Activated naive CD4-positive, alpha-beta T cell treated with anti-CD3 and anti-CD28 coated beads for 36 hours (primary cell): ENCODE measurements around the gene MRPS31. TPM values are rescaled to one million over a fixed set of nuclear protein-coding genes. Genes with fewer than 3 reads are reported as not detected.

Experiments used
- CTCF ChIA-PET: fragments of 350-600 bp; sonication (Branson Sonifier 250); formaldehyde crosslinking; loops from one replicate; lab custom pipeline; 2021; ENCODE audit warnings: antibody characterized with exemption; lab: Charles Lee
- DNase-seq: peaks from one replicate; pipeline ENCODE4 v3.0.0-alpha.2; 2020
- H3K27ac Mint-ChIP-seq: one replicate; pipeline ENCODE4 v1.8.0; 2021; ENCODE audit warnings: mild to moderate bottlenecking, mixed read lengths
- H3K27me3 Mint-ChIP-seq: one replicate; pipeline ENCODE4 v1.8.0; 2021; ENCODE audit warnings: low read depth, mixed read lengths
- H3K36me3 Mint-ChIP-seq: one replicate; pipeline ENCODE4 v1.8.0; 2021; ENCODE audit warnings: low read depth, mixed read lengths
- H3K4me1 Mint-ChIP-seq: one replicate; pipeline ENCODE4 v1.8.0; 2021; ENCODE audit warnings: low read depth, mixed read lengths
- H3K4me3 Mint-ChIP-seq: one replicate; pipeline ENCODE4 v1.8.0; 2021; ENCODE audit warnings: mild to moderate bottlenecking, moderate library complexity, mixed read lengths
- H3K9me3 Mint-ChIP-seq: one replicate; pipeline ENCODE4 v1.8.0; 2021; ENCODE audit warnings: mixed read lengths
- intact Hi-C: fragments of 100-400 bp; cut with micrococcal nuclease; formaldehyde crosslinking; loops from one replicate; pipeline ENCODE4 v1.15.1; 2023
- total RNA-seq, 2 experiments: library from RNA; stranded (reverse); gene quantifications; one replicate each; pipeline ENCODE4 v1.2.3, GENCODE V29; 2021

MRPS31 gene
- total RNA-seq, result 10 to 100 TPM; 28.4 to 28.8 TPM

GRCh38 chr13:40770934-40771618 is at the start of gene MRPS31:
MRPS31 (minus strand) TSS chr13:40771190; CDS start chr13:40771136, 54 bp downstream.
- intact Hi-C loops, result loop anchor here (1.0 to 10.0 kb wide), 7 partner anchors 18 to 1734 kb away; partner anchors contain the start of genes KBTBD6, NHLRC3, PROSER1 and SLC25A15
- Mint-ChIP-seq H3K9me3 (no peaks in the 10 kb centered on the region), H3K36me3 (peaks cover 3% of the 10 kb centered on the region), H3K27ac (peak within 1 kb of the TSS; percentile 95), H3K27me3 (no peaks in the 10 kb centered on the region), H3K4me3 (peak within 1 kb of the TSS; percentile 98), H3K4me1 (peaks cover 33% of the 10 kb centered on the region)
- CTCF ChIA-PET, result interaction anchor here (0.7 kb wide), 1 partner anchor 19 kb away, joined by 6 read pairs; no protein-coding TSS in a partner anchor
- DNase-seq, result peak; percentile 95

GRCh38 chr13:40819797-40820315 is 48.9 kb upstream of the MRPS31 start:
- no peak overlapping the region for H3K4me3 Mint-ChIP-seq
- intact Hi-C loops, result no loop called here
- no peak for DNase-seq
- H3K4me1 Mint-ChIP-seq, result peaks cover 15% of the 10 kb centered on the region
- CTCF ChIA-PET, result interaction anchor here (1.1 kb wide), 1 partner anchor 235 kb away, joined by 3 read pairs; no protein-coding TSS in a partner anchor
- peaks cover 13% of the 10 kb centered on the region for H3K9me3 Mint-ChIP-seq
- no peak overlapping the region for H3K27ac Mint-ChIP-seq
- peaks cover 16% of the 10 kb centered on the region for H3K36me3 Mint-ChIP-seq
- H3K27me3 Mint-ChIP-seq, result no peaks in the 10 kb centered on the region

- intact Hi-C loops, result no loop called here
- no peaks in the 10 kb centered on the region for H3K27me3 Mint-ChIP-seq
- DNase-seq, result no peak
- H3K4me1 Mint-ChIP-seq, result peaks cover 15% of the 10 kb centered on the region
- peaks cover 23% of the 10 kb centered on the region for H3K36me3 Mint-ChIP-seq
- H3K27ac Mint-ChIP-seq, result no peak overlapping the region
- H3K4me3 Mint-ChIP-seq, result no peak overlapping the region
- H3K9me3 Mint-ChIP-seq, result peaks cover 13% of the 10 kb centered on the region
- CTCF ChIA-PET, result no interaction called here
Observed at GRCh38 chr13:40818926-40819325, 47.9 kb upstream of the MRPS31 start.

- CTCF ChIA-PET, result interaction anchor here (0.8 to 1.5 kb wide), 5 partner anchors 9 to 204 kb away, joined by 3 to 6 read pairs (median 3); partner anchors contain the start of gene ELF1
- DNase-seq, result no peak
- peaks cover 13% of the 10 kb centered on the region for H3K9me3 Mint-ChIP-seq
- H3K27ac Mint-ChIP-seq, result no peak overlapping the region
- H3K4me3 Mint-ChIP-seq, result no peak overlapping the region
- H3K36me3 Mint-ChIP-seq, result peaks cover 29% of the 10 kb centered on the region
- H3K4me1 Mint-ChIP-seq, result peaks cover 8% of the 10 kb centered on the region
- H3K27me3 Mint-ChIP-seq, result no peaks in the 10 kb centered on the region
- intact Hi-C loops, result loop anchor here (1.0 kb wide), 1 partner anchor 38 kb away; no protein-coding TSS in a partner anchor
Observed at GRCh38 chr13:40814803-40815202, 43.8 kb upstream of the MRPS31 start.

- H3K27me3 Mint-ChIP-seq, result no peaks in the 10 kb centered on the region
- peaks cover 37% of the 10 kb centered on the region for H3K36me3 Mint-ChIP-seq
- intact Hi-C loops, result loop anchor here (1.0 kb wide), 1 partner anchor 37 kb away; no protein-coding TSS in a partner anchor
- peaks cover 13% of the 10 kb centered on the region for H3K9me3 Mint-ChIP-seq
- H3K27ac Mint-ChIP-seq, result no peak overlapping the region
- H3K4me1 Mint-ChIP-seq, result no peaks in the 10 kb centered on the region
- H3K4me3 Mint-ChIP-seq, result no peak overlapping the region
- CTCF ChIA-PET, result interaction anchor here (0.5 to 1.5 kb wide), 7 partner anchors 9 to 234 kb away, joined by 3 to 6 read pairs (median 3); no protein-coding TSS in a partner anchor
- DNase-seq, result no peak
Observed at GRCh38 chr13:40813667-40814454, 42.9 kb upstream of the MRPS31 start.

- CTCF ChIA-PET, result interaction anchor here (1.0 to 1.2 kb wide), 2 partner anchors 8 to 107 kb away, joined by 3 to 4 read pairs; no protein-coding TSS in a partner anchor
- no peak overlapping the region for H3K4me3 Mint-ChIP-seq
- peaks cover 39% of the 10 kb centered on the region for H3K36me3 Mint-ChIP-seq
- DNase-seq, result no peak
- no peak overlapping the region for H3K27ac Mint-ChIP-seq
- no peaks in the 10 kb centered on the region for H3K4me1 Mint-ChIP-seq
- intact Hi-C loops, result no loop called here
- H3K27me3 Mint-ChIP-seq, result no peaks in the 10 kb centered on the region
- H3K9me3 Mint-ChIP-seq, result peaks cover 13% of the 10 kb centered on the region
Observed at GRCh38 chr13:40812724-40813445, 41.9 kb upstream of the MRPS31 start.

- Mint-ChIP-seq H3K27me3 (no peaks in the 10 kb centered on the region), H3K36me3 (peaks cover 36% of the 10 kb centered on the region), H3K9me3 (peaks cover 10% of the 10 kb centered on the region), H3K4me3 (no peak overlapping the region), H3K4me1 (no peaks in the 10 kb centered on the region), H3K27ac (no peak overlapping the region)
- intact Hi-C loops, result no loop called here
- DNase-seq, result no peak
- CTCF ChIA-PET, result interaction anchor here (0.7 kb wide), 1 partner anchor 128 kb away, joined by 3 read pairs; no protein-coding TSS in a partner anchor
Observed at GRCh38 chr13:40812102-40812501, 41.1 kb upstream of the MRPS31 start.

- CTCF ChIA-PET, result interaction anchor here (0.7 kb wide), 1 partner anchor 73 kb away, joined by 3 read pairs; no protein-coding TSS in a partner anchor
- H3K27me3 Mint-ChIP-seq, result no peaks in the 10 kb centered on the region
- intact Hi-C loops, result no loop called here
- no peaks in the 10 kb centered on the region for H3K9me3 Mint-ChIP-seq
- no peaks in the 10 kb centered on the region for H3K4me1 Mint-ChIP-seq
- H3K4me3 Mint-ChIP-seq, result no peak overlapping the region
- peaks cover 29% of the 10 kb centered on the region for H3K36me3 Mint-ChIP-seq
- no peak for DNase-seq
- no peak overlapping the region for H3K27ac Mint-ChIP-seq
Observed at GRCh38 chr13:40809471-40809870, 38.5 kb upstream of the MRPS31 start.

GRCh38 chr13:40806241-40806640 is 35.3 kb upstream of the MRPS31 start:
- H3K27ac Mint-ChIP-seq, result no peak overlapping the region
- H3K9me3 Mint-ChIP-seq, result no peaks in the 10 kb centered on the region
- CTCF ChIA-PET, result interaction anchor here (1.5 kb wide), 1 partner anchor 9 kb away, joined by 5 read pairs; no protein-coding TSS in a partner anchor
- no peak for DNase-seq
- H3K4me3 Mint-ChIP-seq, result no peak overlapping the region
- H3K4me1 Mint-ChIP-seq, result no peaks in the 10 kb centered on the region
- intact Hi-C loops, result no loop called here
- no peaks in the 10 kb centered on the region for H3K27me3 Mint-ChIP-seq
- H3K36me3 Mint-ChIP-seq, result peaks cover 31% of the 10 kb centered on the region

GRCh38 chr13:40803316-40803715 is 32.3 kb upstream of the MRPS31 start:
- Mint-ChIP-seq H3K36me3 (peaks cover 30% of the 10 kb centered on the region), H3K4me3 (no peak overlapping the region), H3K27ac (no peak overlapping the region), H3K4me1 (peaks cover 7% of the 10 kb centered on the region), H3K27me3 (no peaks in the 10 kb centered on the region), H3K9me3 (no peaks in the 10 kb centered on the region)
- no peak for DNase-seq
- CTCF ChIA-PET, result interaction anchor here (0.8 kb wide), 1 partner anchor 12 kb away, joined by 3 read pairs; no protein-coding TSS in a partner anchor
- intact Hi-C loops, result no loop called here
